ENCODE results near the gene ARID4B.

The ARID4B gene

GRCh38 chr1:235244974-235245592, 82.9 kb downstream of the ARID4B start:
- no peak overlapping the region for H3K4me3 ChIP-seq (ENCODE audit: low read depth, low read length)
- TF ChIP-seq MYC (IDR thresholded peaks at IDR 0.05; ENCODE audit: low read depth, low read length) (no peak), POLR2A (IDR thresholded peaks at IDR 0.05; ENCODE audit: extremely low read depth, insufficient read length) (no peak), MAX (IDR thresholded peaks at IDR 0.05; ENCODE audit: low read depth, low read length) (no peak), CTCF (IDR thresholded peaks at IDR 0.05; ENCODE audit: low read depth, low read length) (no peak)
- no peak for DNase-seq (ENCODE audit: low read depth)

- no peak for DNase-seq (ENCODE audit: low read depth)
- no peak overlapping the region for H3K4me3 ChIP-seq (ENCODE audit: low read depth, low read length)
- TF ChIP-seq POLR2A (IDR thresholded peaks at IDR 0.05; ENCODE audit: extremely low read depth, insufficient read length): no peak
Observed at GRCh38 chr1:235240960-235241359, 87.0 kb downstream of the ARID4B start.

- TF ChIP-seq MAX (IDR thresholded peaks at IDR 0.05; ENCODE audit: low read depth, low read length) (no peak), POLR2A (IDR thresholded peaks at IDR 0.05; ENCODE audit: extremely low read depth, insufficient read length) (no peak), CTCF (IDR thresholded peaks at IDR 0.05; ENCODE audit: low read depth, low read length) (no peak)
- no peak overlapping the region for H3K4me3 ChIP-seq (ENCODE audit: low read depth, low read length)
- no peak for DNase-seq (ENCODE audit: low read depth)
Observed at GRCh38 chr1:235239851-235240250, 88.1 kb downstream of the ARID4B start.

- TF ChIP-seq POLR2A (IDR thresholded peaks at IDR 0.05; ENCODE audit: extremely low read depth, insufficient read length) (no peak), MYC (IDR thresholded peaks at IDR 0.05; ENCODE audit: low read depth, low read length) (no peak), CTCF (IDR thresholded peaks at IDR 0.05; ENCODE audit: low read depth, low read length) (no peak), MAX (IDR thresholded peaks at IDR 0.05; ENCODE audit: low read depth, low read length) (no peak)
- H3K4me3 ChIP-seq (ENCODE audit: low read depth, low read length): no peak overlapping the region
- DNase-seq (ENCODE audit: low read depth): no peak
Observed at GRCh38 chr1:235238558-235238957, 89.4 kb downstream of the ARID4B start.

- H3K4me3 ChIP-seq (ENCODE audit: low read depth, low read length): no peak overlapping the region
- DNase-seq (ENCODE audit: low read depth): no peak
- TF ChIP-seq MYC (IDR thresholded peaks at IDR 0.05; ENCODE audit: low read depth, low read length) (no peak), MAX (IDR thresholded peaks at IDR 0.05; ENCODE audit: low read depth, low read length) (no peak), CTCF (IDR thresholded peaks at IDR 0.05; ENCODE audit: low read depth, low read length) (no peak)
Observed at GRCh38 chr1:235236128-235236527, 91.9 kb downstream of the ARID4B start.

GRCh38 chr1:235229868-235230267, 98.1 kb downstream of the ARID4B start:
- no peak for TF ChIP-seq POLR2A (IDR thresholded peaks at IDR 0.05; ENCODE audit: extremely low read depth, insufficient read length)
- TF ChIP-seq MAX (IDR thresholded peaks at IDR 0.05; ENCODE audit: low read depth, low read length): no peak
- TF ChIP-seq MYC (IDR thresholded peaks at IDR 0.05; ENCODE audit: low read depth, low read length): no peak
- no peak for TF ChIP-seq CTCF (IDR thresholded peaks at IDR 0.05; ENCODE audit: low read depth, low read length)
- no peak for DNase-seq (ENCODE audit: low read depth)
- H3K4me3 ChIP-seq (ENCODE audit: low read depth, low read length): no peak overlapping the region
